ENCODE data around the gene RALY.
A peak's percentile ranks its signal among the peaks of the same experiment; 100 is the strongest.

Gene RALY

DNA sequence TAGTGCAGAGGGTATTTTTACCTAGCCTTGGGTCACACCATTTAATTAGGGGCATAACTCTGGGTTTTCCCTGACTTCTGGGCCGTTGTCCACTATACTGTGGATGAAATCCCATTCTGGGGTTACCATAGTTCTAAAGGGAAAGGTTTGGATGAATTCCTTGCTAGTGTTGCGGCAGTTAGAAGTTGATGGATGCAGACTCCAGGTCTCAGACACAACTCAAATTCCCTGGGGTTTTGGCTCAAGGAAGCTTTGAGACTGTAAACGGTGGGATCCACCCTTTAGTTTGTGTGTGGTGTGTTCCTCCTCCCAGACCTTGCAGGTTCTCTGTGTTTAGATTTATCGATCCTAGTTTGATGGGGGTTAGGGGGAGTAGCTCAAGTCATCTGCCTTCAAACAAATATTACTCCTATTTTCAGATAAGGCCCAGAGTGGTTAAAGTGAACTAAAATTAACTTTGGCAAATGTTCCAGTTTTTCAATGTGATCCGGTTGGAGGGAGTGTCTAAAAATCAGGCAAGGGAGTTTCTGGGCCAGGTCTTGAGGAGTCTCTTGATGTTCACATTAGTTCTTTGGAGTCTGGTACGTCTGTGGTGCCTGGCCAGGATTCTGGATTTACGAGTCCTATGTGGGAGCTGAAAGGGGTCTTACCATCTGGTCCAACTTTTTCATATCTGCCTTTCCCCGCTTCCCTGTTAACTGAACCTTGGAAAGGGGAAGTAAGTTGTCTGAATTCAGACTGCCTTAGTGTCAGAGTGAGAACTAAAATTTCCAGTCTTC lies 1.5 kb downstream of the RALY start:
- Mint-ChIP-seq H3K9me3 (no peaks in the 10 kb centered on the region), H3K36me3 (ENCODE audit: low read depth) (peaks cover 16% of the 10 kb centered on the region), H3K27me3 (ENCODE audit: low read depth) (no peaks in the 10 kb centered on the region), H3K4me1 (ENCODE audit: low read depth) (peaks cover 44% of the 10 kb centered on the region), H3K4me3 (peak overlapping the region; percentile 94), H3K27ac (peak overlapping the region; percentile 92)

GRCh38 chr20:33999025-33999649 lies 5.4 kb downstream of the RALY start:
- H3K4me1 Mint-ChIP-seq (ENCODE audit: low read depth) = peaks cover 55% of the 10 kb centered on the region
- peaks cover 21% of the 10 kb centered on the region for H3K36me3 Mint-ChIP-seq (ENCODE audit: low read depth)
- no peaks in the 10 kb centered on the region for H3K9me3 Mint-ChIP-seq
- H3K27ac Mint-ChIP-seq = no peak overlapping the region
- H3K27me3 Mint-ChIP-seq (ENCODE audit: low read depth) = no peaks in the 10 kb centered on the region
- no peak overlapping the region for H3K4me3 Mint-ChIP-seq

GRCh38 chr20:34001378-34001777 lies 7.7 kb downstream of the RALY start:
- Mint-ChIP-seq H3K9me3 (no peaks in the 10 kb centered on the region), H3K36me3 (ENCODE audit: low read depth) (peaks cover 21% of the 10 kb centered on the region), H3K27me3 (ENCODE audit: low read depth) (no peaks in the 10 kb centered on the region), H3K4me1 (ENCODE audit: low read depth) (peaks cover 49% of the 10 kb centered on the region), H3K4me3 (no peak overlapping the region), H3K27ac (no peak overlapping the region)

- Mint-ChIP-seq H3K27me3 (ENCODE audit: low read depth) (no peaks in the 10 kb centered on the region), H3K36me3 (ENCODE audit: low read depth) (peaks cover 15% of the 10 kb centered on the region), H3K4me3 (no peak overlapping the region), H3K27ac (no peak overlapping the region), H3K9me3 (no peaks in the 10 kb centered on the region), H3K4me1 (ENCODE audit: low read depth) (peaks cover 48% of the 10 kb centered on the region)
Observed at GRCh38 chr20:34004227-34004626, 10.5 kb downstream of the RALY start.

- H3K4me1 Mint-ChIP-seq (ENCODE audit: low read depth) = peaks cover 50% of the 10 kb centered on the region
- no peak overlapping the region for H3K4me3 Mint-ChIP-seq
- no peak overlapping the region for H3K27ac Mint-ChIP-seq
- no peaks in the 10 kb centered on the region for H3K27me3 Mint-ChIP-seq (ENCODE audit: low read depth)
- H3K9me3 Mint-ChIP-seq = no peaks in the 10 kb centered on the region
- H3K36me3 Mint-ChIP-seq (ENCODE audit: low read depth) = peaks cover 15% of the 10 kb centered on the region
Observed at GRCh38 chr20:34004790-34005457, 11.2 kb downstream of the RALY start.

DNA sequence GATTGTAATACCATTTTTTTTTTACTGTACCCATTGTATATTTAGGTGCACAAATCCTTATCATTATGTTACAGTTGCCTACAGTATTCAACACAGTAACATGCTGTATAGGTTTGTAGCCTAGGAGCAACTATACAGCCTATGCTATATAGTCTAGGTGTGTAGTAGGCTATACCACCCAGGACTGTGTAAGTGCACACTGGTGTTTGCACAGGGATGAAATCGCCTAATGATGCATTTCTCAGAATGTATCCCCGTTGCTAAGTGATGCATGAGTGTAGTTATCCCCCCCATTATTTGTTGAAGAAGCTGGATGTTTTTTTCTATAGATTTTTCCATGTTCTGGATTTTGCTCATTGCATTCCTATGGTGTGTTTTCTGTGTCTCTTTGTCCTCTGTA lies 12.9 kb downstream of the RALY start:
- Mint-ChIP-seq H3K27me3 (ENCODE audit: low read depth) (no peaks in the 10 kb centered on the region), H3K4me3 (no peak overlapping the region), H3K27ac (no peak overlapping the region)

DNA sequence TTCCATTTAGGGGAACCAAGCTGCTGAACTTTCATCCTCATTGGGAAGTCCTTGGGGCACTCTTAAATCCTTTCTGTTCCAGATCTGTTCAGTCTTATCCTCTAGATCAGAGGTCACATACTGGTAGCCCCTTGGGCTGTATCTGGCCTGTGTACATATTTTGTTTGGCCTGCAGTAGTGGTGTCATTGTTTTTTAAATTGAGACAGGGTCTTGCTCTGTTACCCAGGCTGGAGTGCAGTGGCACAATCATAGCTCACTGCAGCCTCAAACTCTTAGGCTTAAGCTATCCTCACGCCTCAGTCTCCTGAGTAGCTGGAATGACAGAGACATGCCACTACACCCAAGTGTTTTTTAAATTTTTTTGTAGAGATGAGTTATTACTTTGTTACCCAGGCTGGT lies 14.8 kb downstream of the RALY start:
- no peaks in the 10 kb centered on the region for H3K27me3 Mint-ChIP-seq (ENCODE audit: low read depth)
- H3K4me1 Mint-ChIP-seq (ENCODE audit: low read depth) = peaks cover 52% of the 10 kb centered on the region
- peaks cover 6% of the 10 kb centered on the region for H3K36me3 Mint-ChIP-seq (ENCODE audit: low read depth)
- no peaks in the 10 kb centered on the region for H3K9me3 Mint-ChIP-seq
- peak overlapping the region; percentile 77 for H3K27ac Mint-ChIP-seq
- peak overlapping the region; percentile 55 for H3K4me3 Mint-ChIP-seq

More for the DNA sequence above, 12.9 kb downstream of the RALY start:
- H3K36me3 Mint-ChIP-seq (ENCODE audit: low read depth) = peaks cover 15% of the 10 kb centered on the region
- H3K4me1 Mint-ChIP-seq (ENCODE audit: low read depth) = peaks cover 56% of the 10 kb centered on the region
- H3K9me3 Mint-ChIP-seq = no peaks in the 10 kb centered on the region

- peak overlapping the region; percentile 27 for H3K27ac Mint-ChIP-seq
- H3K9me3 Mint-ChIP-seq = no peaks in the 10 kb centered on the region
- H3K4me1 Mint-ChIP-seq (ENCODE audit: low read depth) = peaks cover 48% of the 10 kb centered on the region
- H3K4me3 Mint-ChIP-seq = no peak overlapping the region
- no peaks in the 10 kb centered on the region for H3K27me3 Mint-ChIP-seq (ENCODE audit: low read depth)
- H3K36me3 Mint-ChIP-seq (ENCODE audit: low read depth) = peaks cover 5% of the 10 kb centered on the region
Observed at GRCh38 chr20:34010405-34010931, 16.8 kb downstream of the RALY start.

DNA sequence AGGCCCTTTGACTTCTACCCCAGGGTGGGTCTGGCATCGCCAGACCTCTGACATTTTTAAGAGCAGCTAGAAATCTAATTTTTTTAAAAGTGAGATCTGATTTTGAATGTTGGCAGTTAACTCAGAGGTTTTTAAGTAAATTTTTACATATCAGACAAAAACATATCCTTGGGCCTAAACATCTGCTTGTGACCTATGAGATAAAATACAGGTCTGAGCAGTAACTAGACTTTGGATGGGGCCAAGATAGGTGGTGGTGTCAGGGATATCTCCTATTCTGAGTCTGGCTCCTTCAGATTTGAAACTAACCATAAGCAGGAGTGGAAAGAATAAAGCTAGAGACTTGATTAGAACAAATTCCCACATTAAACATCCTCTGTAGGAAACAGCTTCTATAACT lies 17.6 kb downstream of the RALY start:
- Mint-ChIP-seq H3K4me3 (no peak overlapping the region), H3K4me1 (ENCODE audit: low read depth) (peaks cover 54% of the 10 kb centered on the region), H3K27ac (no peak overlapping the region), H3K9me3 (no peaks in the 10 kb centered on the region), H3K27me3 (ENCODE audit: low read depth) (no peaks in the 10 kb centered on the region), H3K36me3 (ENCODE audit: low read depth) (peaks cover 5% of the 10 kb centered on the region)

DNA sequence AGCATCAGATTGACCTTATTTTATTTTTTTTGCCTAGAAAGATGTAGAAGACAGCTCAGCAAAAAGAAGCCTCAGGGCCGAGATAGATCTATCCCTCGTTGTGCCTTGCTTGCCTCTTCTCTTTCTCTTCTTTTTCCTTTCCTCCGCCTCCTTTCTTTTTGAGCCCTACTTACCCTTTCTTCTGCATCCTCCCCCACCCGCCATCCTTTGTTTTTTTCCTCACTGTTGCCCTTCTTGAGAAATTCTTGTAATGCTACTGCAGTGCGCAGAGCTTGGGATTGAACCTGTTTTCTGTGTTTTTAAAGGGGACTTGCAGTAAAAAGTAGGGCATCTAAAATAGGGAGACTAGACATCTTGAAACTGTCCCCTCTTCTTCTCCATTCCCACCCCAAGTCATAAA lies 18.6 kb downstream of the RALY start:
- H3K27ac Mint-ChIP-seq = no peak overlapping the region
- no peak overlapping the region for H3K4me3 Mint-ChIP-seq

DNA sequence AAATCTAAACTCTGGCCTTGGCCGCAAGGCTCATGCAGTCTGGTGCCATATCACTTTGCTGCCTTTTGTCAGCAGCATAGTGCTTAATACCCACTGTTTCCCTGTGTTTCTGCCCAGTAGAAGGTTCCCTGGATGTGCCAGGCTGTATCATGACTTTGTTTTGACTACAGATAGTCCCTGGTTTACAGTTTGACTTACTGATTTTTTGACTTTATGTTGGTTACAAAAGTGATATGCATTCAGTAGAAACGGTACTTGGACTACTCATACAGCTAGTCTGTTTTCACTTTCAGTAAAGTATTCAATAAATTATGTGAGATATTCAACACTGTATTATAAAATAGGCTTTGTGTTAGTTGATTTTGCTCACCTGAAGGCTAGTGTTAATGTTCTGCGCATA lies 19.0 kb downstream of the RALY start:
- Mint-ChIP-seq H3K4me1 (ENCODE audit: low read depth) (peaks cover 59% of the 10 kb centered on the region), H3K9me3 (no peaks in the 10 kb centered on the region), H3K27me3 (ENCODE audit: low read depth) (no peaks in the 10 kb centered on the region), H3K4me3 (no peak overlapping the region), H3K27ac (no peak overlapping the region), H3K36me3 (ENCODE audit: low read depth) (peaks cover 5% of the 10 kb centered on the region)

More for the DNA sequence above, 18.6 kb downstream of the RALY start:
- Mint-ChIP-seq H3K36me3 (ENCODE audit: low read depth) (peaks cover 5% of the 10 kb centered on the region), H3K4me1 (ENCODE audit: low read depth) (peaks cover 57% of the 10 kb centered on the region), H3K27me3 (ENCODE audit: low read depth) (no peaks in the 10 kb centered on the region), H3K9me3 (no peaks in the 10 kb centered on the region)

DNA sequence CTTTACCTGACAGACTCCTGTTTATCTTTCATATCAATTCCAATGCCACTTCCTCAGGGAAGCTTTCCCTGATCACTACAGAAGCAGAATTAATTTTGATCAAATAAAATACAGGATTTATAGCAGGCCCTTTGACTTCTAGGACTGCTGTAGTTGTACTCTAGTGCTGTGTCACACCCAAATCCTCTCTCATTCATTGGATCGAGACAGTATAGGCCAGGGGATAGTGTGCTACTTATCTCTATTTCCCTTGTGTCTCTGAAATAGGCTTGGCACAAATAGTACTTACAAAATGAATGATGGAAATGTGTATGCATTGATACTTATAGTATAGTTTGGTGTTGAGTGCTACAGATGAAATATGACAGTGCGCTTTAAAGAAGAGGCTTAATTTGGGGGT lies 19.8 kb downstream of the RALY start:
- Mint-ChIP-seq H3K27ac (no peak overlapping the region), H3K27me3 (ENCODE audit: low read depth) (no peaks in the 10 kb centered on the region), H3K4me1 (ENCODE audit: low read depth) (peaks cover 54% of the 10 kb centered on the region), H3K36me3 (ENCODE audit: low read depth) (peaks cover 2% of the 10 kb centered on the region), H3K4me3 (no peak overlapping the region), H3K9me3 (no peaks in the 10 kb centered on the region)

DNA sequence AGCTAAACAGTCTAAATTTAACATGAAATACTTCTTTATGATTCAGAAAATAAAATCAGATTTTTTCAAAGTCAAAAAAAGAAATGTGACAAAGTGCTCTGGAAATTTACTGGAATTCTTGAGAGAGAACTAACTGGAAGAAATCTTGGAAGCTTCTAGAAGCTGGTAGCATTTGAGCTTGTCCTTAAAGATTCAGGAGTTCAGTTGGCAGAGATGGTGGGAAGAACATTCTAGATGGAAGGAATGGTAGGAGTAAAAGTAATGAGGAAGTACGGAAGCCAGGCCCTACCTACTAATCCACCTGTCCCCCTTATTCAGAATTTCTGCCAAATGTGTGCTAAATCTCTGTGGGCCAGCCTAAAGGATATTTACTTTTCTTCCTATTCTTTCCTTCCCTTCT lies 21.2 kb downstream of the RALY start:
- Mint-ChIP-seq H3K27me3 (ENCODE audit: low read depth) (no peaks in the 10 kb centered on the region), H3K27ac (no peak overlapping the region), H3K36me3 (ENCODE audit: low read depth) (no peaks in the 10 kb centered on the region), H3K9me3 (no peaks in the 10 kb centered on the region), H3K4me3 (no peak overlapping the region), H3K4me1 (ENCODE audit: low read depth) (peaks cover 43% of the 10 kb centered on the region)

DNA sequence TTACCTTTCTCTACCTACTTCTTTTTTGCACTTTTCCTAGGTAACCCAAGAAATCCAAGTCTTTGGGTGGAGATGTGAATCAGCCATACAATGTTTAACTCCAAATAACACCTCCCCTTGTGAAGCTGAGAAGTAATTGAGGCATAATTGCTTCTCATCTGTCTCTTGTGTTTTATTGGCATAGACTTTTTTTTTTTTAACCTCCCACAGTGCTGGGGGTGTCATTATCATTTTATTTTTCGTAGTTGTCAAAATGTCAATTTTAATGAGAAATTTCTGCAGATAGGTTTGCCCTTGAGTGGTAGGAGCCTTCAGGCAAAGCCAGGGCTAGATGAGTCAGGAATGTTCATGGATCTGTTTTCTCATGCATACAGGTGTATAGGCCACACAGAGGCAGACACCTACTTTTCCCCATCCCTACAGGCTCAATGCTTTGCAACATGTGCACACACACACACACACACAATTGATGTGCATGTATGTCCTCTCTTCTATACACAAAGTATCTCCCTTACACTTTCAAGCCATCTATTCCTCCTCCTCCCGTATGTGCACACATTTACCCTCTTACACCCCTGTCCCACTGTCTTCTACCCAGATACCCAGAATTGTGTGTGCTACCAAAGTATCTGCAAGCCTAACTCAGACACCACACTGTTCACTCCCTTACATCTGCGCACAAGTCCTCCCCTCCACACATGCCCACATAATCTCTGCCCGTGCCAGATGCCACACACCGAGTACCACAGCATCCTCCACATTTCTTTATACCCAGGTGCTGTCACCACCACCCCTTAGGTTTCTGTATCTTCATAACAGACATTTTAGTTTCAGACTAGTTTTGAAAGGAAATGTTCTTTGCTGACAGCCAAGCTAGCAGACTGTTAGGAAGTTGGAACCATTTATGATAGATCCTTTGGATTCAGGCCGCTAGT lies 22.0 kb downstream of the RALY start:
- no peaks in the 10 kb centered on the region for H3K36me3 Mint-ChIP-seq (ENCODE audit: low read depth)
- no peak overlapping the region for H3K4me3 Mint-ChIP-seq
- H3K27ac Mint-ChIP-seq = no peak overlapping the region

More for the DNA sequence above, 22.0 kb downstream of the RALY start:
- no peaks in the 10 kb centered on the region for H3K27me3 Mint-ChIP-seq (ENCODE audit: low read depth)
- peaks cover 41% of the 10 kb centered on the region for H3K4me1 Mint-ChIP-seq (ENCODE audit: low read depth)
- H3K9me3 Mint-ChIP-seq = no peaks in the 10 kb centered on the region
